Activated CD8-positive, alpha-beta memory T cell treated with anti-CD3 and anti-CD28 coated beads, Interleukin-2, amount 50 U/mL, for 1 hour (primary cell): Measurements from ENCODE around the gene ARL6IP4.
A peak's percentile ranks its signal among the peaks of the same experiment; 100 is the strongest.

Experiments
- DNase-seq: peaks from one replicate; pipeline ENCODE4 v3.0.0-alpha.2; 2020; ENCODE audit errors: extremely low read depth

Gene ARL6IP4

DNA sequence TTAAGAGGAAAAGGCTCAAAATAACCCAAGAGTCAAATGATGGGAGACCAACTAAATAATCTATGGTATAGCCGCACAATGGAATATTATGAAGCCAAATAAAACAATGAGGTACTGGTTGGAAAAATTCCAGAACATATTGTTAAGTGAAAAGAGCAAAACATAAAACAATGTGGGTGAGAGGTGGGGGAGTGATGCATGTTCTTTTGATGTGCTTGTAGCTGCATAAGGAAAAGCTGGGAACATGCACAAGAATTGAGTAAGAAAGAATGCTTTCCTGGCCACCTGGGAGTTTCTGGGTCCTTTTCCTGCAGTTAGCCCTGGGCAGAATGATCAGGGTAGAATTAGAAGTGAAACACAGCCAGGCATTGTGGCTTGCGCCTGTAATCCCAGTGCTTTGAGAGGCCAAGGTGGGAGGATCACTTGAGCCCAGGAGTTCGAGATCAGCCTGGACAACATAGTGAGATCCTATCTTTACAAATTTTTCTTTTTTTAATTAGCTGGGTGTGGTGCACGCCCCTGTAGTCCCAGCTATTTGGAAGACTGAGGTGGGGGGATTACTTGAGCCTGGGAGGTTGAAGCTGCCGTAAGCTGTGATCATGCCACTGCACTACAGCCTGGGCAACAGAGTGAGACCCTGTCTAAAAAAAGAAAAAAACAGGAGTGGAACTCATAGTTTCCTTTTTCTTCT, 22.1 kb upstream of the ARL6IP4 start:
- no peak for DNase-seq

DNA sequence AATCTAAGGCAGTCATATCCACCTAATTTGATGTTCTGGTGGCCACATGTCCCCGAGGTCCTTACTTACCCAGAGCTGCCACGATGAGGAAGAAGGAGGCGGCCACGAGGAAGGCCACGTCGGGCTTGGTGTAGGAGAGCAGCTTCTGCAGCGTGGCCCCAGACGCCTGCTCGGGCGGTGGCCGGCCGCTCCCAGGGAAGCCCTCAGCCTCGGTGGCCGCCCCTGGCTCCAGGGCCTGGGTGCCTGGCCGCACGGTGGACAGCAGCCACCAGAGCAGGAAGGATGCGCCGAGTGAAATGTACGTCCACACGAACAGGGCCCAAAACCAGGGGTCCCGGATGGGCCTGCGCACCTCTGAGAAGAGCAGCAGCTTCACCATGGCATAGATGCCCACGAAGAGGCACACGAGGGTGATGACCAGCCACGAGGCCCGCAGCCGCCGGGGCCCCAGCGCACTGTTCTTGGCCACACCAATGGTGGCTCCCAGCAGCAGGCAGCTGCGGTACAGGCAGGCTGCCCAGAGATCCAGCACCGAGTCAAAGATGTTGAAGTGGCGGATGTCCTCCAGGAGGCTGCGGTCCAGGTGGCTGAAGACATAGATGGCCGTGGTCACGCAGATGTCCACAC, 20.8 kb upstream of the ARL6IP4 start:
- DNase-seq, result no peak

DNA sequence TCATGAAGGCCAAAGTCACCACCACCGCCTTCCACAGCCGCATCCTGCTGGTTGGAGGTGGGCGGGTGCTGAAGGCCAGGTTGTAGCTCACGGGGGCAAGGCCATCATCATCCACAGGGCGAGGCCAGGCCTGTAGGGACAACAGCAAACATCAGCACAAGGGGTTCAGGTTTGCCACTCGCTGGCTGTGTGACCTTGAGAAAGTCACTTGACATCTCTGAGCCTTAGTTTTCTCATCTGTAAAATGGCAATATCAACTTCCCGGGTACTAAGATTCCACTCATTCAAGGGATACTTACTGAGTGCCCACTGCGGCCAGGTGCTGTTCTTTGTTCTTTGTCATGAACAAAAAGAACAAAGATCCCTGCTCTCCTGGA, 20.3 kb upstream of the ARL6IP4 start:
- no peak for DNase-seq

DNA sequence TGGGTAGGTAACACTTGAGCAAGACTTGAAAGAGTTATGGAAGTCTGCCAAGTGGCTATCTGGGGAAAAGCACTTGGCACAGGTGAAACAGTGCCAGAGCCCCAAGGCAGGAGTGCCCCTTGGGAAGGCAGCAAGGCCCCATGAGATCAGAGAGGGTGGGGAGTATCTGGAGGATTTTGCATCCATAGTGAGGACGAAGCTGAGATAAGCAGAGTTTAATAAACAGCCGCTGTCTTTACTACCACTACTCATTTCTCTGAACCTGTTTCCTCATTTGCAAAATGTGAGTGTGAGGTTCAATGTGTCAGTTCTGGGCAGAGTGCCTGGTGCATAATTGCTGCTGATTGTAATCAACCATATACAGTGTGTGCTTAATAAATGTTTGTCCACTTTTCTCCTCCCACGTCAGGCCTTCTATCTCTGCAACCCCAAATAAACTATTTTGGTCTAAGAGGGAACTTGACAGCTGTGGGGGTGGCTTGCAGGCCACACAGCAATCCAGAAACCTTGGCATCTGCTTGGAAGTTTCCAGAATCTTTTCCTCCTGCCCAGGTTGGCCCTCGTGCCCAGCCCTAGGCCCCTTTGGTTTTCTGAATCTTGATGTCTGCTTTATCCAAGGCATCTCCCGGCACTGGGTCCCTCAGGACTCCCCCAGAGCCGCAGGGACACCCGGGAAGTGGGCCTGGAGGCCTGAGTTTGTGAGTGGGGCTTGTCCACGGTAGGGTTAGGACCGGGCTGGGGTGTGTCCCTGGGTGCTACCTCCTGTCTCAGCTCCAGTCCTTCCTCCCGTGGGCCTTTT, 18.8 kb upstream of the ARL6IP4 start:
- DNase-seq, result no peak

DNA sequence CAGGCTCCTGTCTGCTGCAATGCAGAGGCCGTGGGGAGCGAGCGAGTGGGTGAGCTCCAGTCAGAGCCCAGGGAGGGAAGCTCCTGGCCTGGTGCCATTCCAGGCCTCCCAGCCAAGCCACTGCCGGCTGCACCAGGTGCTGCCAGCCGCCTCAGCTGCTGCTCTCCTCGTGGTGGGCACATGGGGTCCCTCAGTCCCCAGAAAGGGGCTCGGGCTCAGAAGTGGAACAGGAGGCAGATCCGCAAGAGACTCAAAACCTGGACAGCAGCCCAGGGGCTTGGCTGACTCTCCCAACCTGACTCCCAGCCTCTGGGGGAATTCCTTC, 16.6 kb upstream of the ARL6IP4 start:
- DNase-seq, result no peak

DNA sequence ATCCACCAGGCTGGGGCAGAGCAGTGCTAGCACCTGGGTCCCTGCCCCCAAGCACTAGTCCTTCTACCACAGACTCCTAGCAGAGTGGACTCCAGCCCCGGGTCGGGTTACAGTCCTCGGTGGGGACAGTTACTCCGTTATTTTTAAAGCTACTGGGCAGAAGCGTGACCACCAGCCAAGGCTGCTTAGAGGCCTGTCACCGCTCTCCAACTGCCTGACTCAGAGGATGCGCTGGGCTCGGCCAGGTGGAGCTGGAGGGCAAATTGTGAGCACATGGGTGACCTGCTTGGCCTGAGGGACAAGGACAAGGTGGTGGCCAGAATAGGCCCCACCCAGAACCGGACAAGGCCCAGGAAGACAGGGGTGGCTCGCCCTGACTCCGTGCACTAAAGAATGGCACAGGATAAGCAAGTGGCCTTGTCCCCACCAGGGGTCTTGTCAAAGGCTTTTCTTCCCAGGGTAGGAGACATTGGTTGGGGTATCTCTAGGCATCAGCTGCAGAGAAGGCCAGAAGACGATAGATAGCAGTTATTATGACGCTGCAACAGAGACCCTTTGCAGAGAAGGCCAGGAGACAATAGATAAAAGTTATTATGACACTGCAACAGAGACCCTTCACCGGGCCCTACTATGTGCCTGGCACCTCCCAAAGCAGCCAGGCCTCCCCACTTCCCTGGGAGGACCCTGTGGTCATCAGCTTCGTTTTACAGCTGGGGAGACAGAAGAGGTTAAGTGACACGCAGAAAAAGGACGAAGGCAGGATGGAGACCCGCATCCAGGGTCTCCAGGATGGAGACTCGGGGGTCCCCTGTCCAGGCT, 15.8 kb upstream of the ARL6IP4 start:
- DNase-seq, result no peak

DNA sequence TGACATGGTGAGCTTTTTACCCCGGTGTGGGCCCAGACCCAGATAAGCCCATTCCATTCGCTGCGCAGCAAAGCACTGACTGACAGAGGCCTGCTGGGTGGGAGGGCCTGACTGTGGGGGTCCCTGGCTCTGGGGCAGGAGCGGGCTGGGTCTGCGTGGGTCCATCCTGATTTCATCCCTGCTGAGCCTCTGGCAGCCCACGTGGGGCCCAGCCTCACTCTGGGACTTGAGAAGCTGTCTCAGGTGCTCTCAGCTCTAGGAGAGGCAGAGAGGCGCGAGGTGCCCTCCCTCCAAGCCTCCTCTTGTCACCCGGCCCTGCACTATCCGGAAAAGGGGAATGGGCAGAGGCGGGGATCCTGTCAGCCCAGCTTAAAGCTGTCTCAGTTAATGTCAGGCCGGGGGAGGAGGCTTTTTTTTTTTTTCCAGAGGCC, 15.1 kb upstream of the ARL6IP4 start:
- no peak for DNase-seq

DNA sequence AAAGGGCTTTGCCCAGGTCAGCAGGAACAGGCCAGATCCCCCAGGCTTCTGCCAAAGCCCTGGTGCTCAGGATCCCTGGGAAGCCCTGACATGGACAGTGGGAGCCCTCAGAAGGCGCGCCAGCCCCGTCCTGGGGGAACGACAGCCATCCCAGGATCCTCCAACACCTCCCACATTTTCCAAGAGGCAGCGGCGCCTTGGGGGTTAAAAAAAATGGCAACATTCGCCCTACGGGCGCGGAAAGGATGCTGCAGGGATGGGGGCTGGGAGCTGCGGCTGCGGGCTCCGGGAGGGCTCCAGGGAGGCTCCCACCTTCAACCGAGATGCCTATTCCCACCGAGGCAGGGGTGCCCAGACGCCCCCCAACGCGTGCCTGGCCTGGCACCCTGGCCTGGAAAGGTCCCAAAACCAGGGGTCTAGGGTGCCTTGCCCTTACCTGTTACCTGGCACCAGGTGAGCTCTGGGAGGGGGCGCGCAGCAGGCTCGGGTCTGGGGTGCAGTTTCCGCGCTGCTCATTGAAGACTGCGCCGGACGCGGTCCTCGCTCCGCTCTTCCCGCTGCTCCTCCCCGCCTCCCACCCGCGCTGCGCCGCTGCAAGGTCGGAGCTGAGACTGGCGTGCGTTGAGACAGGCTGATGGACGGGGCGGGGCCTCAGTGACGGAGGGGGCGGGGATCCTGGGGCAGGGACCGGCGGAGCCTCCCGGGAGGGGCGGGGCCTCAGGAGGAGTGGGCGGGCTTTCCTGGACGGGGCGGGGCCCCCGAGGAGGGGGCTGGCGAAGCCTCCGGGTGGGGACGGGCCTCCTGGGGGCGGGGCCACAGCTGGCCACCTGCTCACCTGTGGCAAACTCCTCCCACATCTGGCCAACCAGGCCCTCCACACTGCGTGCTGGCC, 14.4 kb upstream of the ARL6IP4 start, which contains the start of gene ABCB9:
Gene ABCB9, minus strand, starts transcription at position 613 of the 892 bp plus-strand sequence. CDS start 6,228 bp downstream, outside the sequence.
- peak; percentile 74 for DNase-seq

DNA sequence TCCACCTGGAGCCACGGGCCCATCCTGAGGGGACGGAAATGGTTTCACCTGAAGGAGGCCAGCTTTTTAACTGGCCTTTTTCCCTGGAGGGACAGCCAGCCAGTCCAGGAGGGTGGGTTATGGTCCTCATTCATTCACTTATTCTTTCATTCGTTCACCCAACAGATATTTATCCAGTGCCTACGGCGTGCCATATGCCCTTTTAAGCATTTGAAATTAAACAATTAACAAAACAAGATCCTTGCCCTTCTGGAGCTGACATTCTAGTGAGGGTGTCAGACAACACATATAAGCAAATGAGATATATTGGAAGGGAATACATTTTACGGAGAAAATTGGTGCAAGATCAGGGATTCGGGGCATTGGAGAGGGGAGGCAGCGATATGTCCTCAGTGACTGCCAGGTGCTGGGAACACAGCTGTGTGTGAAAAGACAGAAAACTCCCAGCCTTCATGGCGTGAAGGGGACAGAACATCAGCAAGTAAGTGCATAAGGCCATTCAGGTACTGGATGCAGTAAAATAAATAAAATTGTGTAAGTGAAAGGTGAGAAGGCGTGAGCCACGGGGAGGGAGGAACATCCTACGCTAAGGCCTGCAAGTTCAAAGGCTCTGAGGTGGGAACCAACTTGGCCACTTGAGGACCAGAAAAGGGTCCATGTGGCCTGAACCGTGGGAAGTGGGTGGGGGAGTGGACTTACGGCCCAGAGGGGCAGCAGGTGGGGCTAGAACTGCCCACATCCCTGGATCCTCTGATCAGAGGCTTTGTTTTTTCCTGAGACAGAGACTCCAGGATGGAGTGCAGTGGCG, 13.5 kb upstream of the ARL6IP4 start:
- DNase-seq, result no peak

DNA sequence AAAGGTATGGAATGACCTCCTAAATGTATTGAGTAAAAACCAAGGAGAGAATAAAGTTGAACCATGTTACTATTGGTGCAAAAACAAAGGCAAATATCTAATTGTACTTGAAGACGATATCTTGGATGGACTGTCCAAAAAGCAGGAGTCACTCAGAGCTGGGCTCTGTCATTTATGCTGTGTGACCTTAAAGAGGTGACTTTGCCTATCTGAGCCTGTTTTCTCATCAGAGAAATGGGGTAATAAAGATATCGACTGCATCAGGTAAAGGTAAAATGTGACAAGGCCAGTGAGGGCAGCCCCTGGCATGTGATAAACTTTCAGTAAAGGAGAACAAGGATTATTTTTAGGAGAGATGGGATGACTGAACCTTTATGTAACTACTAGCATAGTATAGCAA, 12.4 kb upstream of the ARL6IP4 start:
- DNase-seq, result no peak

DNA sequence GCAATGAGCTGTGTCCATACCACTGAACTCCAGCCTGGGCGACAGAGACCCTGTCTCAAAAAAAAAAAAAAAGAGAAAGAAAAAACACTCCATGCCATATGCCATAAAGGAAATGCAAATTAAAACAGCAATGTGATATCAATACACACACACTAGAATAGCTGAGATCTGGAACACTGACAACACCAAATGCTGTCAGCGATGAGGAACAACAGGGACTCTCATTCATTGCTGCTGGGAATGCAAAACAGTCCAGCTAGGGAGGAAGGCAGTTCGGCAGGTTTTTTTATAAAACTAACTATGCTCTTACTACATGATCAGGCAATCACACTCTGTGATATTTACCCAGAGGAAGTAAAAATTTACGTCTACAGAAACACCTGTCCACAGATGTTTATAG, 10.8 kb upstream of the ARL6IP4 start:
- DNase-seq, result no peak

DNA sequence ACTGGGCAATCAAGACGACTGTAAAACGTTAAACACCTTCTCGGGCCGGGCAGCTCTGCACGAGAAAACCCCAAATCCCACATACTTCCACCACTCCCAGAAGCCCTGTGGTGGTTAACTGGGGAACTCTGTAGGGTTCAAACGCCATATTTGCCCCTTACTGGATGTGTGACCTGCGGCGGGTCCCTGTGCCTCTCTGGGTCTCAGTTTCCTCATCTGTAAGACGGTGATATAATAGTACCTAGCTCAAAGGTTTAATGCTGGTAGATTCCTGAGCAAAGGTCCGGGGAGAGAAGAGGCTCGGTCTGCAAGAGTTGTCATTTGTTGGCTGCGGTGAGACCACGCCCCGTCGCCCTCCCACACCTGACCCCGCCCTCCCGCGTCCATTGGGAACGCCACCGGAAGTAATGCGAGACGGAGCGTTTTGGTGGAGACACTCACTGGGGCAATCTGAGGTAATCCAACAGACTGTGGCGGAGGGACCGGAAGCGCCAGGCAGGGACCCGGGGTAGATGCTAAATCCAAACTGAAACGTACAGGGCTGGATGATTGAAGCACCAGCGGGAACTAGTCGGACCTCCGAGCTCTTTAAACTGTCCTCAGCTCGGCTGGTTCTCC, 6.1 kb upstream of the ARL6IP4 start:
- peak; percentile 97 for DNase-seq

DNA sequence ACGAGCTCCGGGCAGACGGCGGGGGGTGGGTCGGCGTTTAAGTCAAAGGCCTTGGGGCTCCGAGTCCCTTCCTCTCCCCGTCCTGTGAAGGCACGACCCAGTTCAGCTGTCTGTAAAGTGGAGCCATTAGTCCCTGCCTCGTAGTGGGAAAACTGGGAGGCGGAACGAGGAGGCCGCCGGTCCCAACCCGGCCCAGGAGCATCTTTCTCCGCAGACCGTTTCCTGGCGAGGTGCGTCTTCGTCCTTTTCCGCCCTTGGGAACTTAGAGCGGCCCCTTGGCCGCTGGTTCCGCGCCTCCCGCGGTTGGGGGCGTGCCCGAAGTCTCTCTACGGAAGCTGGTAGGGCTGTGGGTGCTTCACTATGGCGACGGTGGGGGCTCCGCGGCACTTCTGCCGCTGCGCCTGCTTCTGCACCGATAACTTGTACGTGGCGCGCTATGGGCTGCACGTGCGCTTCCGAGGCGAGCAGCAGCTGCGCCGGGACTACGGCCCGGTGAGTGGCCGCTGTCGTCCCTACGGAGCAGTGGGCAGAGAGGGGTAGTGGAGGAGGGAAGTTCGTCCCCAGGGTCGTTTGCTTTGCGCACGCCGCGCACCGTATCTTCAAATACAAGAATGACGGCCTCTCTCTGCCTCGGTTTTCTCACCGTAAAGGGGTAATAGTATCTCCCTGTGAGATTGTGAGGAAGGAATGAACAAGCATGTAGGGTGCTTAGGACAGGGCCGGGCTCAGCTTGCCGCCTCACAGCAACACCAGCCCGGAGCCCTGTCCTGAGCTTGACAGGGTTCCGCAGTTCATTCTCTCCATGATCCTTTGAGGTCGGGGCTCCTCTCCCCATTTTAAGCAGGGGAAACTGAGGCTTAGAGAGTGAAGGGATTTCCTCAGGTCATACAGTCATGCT, 5.3 kb upstream of the ARL6IP4 start, which contains the start of gene OGFOD2:
Gene OGFOD2, plus strand, starts transcription at position 353 of the 898 bp plus-strand sequence. Its CDS starts 8 bp downstream, at position 361.
- DNase-seq, result peak; percentile 78

DNA sequence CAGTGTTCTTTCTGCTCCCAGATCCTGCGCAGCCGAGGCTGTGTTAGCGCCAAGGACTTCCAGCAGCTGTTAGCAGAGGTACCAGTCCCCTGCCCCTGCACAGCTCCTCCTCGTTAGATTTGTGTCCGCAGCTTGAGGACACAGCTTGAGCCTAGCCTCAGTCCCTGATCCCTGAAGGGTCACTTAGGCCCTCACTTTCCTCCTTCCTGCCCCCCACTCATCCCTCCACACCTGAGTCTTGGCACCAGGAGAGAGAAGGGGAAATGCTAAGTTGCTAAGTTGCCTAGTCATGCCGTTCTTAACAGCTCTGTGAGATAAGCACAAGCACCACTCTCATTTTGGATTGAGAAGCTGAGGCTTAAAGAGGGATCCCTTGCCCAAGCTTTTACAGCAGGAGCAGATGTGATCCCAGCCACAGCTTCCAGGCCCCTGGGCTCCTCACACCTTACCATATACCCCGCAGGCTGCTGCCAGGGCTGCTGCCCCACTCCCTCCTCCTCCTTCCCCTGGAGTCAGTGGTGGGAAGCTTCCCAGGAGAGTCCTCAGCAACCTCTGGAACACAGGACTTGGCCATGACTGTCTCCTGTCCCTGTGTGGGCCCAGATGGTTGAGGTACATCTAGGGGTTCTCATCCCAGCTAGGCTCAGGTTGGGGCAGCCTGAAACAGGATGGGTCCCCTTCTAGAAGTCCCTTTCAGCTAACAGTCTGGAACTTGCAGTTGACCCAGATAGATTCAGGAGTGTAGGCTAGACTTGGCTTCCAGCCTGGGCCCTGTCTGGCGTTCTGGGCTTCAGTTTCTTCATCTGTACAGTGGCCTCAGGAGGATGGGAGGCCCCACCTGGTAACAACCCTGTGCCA, 4.5 kb upstream of the ARL6IP4 start:
- no peak for DNase-seq

DNA sequence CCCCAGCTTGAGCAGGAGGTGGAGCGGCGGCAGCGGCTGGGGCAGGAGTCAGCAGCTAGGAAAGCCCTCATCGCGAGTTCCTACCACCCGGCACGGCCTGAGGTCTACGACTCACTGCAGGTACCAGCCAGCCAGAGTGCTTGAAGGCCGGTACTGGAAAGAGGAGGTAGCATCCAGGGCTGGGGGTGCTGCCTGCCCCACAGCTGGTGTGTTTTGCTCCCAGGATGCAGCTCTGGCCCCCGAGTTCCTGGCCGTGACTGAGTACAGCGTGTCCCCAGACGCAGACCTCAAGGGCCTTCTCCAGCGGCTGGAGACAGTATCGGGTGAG, 3.9 kb upstream of the ARL6IP4 start:
- DNase-seq, result no peak

DNA sequence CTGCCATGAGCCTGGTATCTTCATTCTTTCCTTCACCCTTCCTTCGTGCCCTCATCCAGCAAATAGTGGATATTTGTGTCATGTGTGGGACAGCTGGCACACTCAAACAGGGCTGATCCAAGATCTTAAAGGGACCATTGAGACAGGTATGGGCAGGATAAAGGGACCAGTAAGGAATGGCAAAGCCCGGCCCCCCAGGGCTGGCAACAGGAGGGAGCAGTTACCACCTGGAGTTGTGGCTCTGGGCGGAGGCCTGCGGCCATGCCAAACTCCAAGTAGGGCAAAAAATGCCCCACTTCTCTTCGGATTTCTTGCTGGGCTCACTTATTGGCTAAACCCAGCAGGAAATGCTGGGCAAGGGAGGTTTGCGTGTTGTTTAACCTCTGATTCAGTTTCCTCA, 3.3 kb upstream of the ARL6IP4 start:
- no peak for DNase-seq

DNA sequence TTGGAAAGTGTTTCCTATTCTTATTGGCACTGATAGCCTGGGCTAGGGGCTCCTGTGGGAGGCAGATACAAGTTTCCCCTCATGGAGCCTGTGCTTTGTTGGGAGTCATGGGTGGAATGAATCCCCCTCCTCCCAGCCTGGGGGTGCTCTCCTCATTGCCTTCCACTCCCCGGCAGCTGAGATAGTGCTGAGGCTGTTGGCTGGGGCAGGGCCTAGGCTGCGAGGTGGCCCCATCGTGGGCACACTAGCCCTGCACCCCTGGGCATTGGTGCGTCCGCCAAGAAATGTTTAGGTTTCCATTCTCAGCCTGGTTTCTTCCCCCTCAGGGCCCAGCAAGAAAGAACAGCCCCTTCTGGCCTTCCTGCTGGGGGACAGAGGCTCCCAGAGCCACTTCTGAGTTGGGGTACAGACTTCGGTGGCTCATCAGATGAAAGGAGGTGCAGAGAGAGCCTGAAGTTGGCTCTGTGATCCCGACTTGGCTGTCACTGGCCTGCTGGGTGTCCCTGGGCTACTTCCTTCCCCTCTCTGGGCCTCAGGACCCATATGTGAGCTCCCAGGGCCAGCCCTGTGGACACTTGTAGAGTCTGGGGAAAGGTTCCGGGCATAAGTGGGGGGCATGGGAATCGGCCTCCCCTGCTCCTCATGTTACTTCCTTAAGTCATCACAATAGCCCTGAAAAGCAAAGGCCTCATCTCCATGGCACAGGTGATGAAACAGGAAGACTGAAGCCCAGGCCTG, 2.7 kb upstream of the ARL6IP4 start:
- DNase-seq, result no peak
